ENCODE measurements around the gene DLEC1.

GRCh38 chr3:38128303-38128655 is 89.3 kb downstream of the DLEC1 start:
- TF ChIP-seq CTCF (IDR thresholded peaks at IDR 0.05) = no peak
- no peak for TF ChIP-seq POLR2A (IDR thresholded peaks at IDR 0.05)
- TF ChIP-seq POLR2AphosphoS5 (IDR thresholded peaks at IDR 0.05) = no peak

Data from suprapubic skin (tissue), 4 donors.